Measurements from ENCODE around the gene CNOT9.

DNA sequence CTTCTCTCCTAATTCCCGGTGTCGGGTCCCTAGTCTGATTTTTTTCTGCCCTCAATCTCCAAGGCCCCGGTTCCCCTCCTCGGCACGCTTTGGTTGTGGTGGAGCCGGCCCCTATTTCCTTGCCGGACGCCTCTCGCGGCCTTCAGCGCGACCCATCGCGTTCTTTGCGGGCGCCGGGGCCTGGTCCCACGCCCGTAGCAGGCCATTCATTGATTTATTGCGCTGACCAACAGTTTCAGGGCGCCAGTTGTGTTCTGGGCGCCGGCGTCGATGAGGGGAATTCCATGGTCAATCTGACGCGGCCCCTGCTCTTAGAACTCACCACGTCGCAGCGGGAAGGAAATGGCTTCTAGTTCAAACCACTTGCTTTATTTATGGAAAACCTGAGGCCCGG lies 396 bp downstream of the CNOT9 start:
- TF ChIP-seq, protein P1, sequence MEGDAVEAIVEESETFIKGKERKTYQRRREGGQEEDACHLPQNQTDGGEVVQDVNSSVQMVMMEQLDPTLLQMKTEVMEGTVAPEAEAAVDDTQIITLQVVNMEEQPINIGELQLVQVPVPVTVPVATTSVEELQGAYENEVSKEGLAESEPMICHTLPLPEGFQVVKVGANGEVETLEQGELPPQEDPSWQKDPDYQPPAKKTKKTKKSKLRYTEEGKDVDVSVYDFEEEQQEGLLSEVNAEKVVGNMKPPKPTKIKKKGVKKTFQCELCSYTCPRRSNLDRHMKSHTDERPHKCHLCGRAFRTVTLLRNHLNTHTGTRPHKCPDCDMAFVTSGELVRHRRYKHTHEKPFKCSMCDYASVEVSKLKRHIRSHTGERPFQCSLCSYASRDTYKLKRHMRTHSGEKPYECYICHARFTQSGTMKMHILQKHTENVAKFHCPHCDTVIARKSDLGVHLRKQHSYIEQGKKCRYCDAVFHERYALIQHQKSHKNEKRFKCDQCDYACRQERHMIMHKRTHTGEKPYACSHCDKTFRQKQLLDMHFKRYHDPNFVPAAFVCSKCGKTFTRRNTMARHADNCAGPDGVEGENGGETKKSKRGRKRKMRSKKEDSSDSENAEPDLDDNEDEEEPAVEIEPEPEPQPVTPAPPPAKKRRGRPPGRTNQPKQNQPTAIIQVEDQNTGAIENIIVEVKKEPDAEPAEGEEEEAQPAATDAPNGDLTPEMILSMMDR (IDR thresholded peaks at IDR 0.05; ENCODE audit: low read depth, low read length, poor library complexity, severe bottlenecking): no peak
- TF ChIP-seq EZH2phosphoT487 (IDR thresholded peaks at IDR 0.05; ENCODE audit: borderline replicate concordance, low read length): no peak

Data from DOHH2 (cell line).